Measurements from ENCODE around the gene ADAMTS15.
"Not testable (repeated sequence)": the region's sequence is repeated elsewhere in the genome, so short reads cannot be mapped to it uniquely, and the experiment has no call there.

The ADAMTS15 gene

DNA sequence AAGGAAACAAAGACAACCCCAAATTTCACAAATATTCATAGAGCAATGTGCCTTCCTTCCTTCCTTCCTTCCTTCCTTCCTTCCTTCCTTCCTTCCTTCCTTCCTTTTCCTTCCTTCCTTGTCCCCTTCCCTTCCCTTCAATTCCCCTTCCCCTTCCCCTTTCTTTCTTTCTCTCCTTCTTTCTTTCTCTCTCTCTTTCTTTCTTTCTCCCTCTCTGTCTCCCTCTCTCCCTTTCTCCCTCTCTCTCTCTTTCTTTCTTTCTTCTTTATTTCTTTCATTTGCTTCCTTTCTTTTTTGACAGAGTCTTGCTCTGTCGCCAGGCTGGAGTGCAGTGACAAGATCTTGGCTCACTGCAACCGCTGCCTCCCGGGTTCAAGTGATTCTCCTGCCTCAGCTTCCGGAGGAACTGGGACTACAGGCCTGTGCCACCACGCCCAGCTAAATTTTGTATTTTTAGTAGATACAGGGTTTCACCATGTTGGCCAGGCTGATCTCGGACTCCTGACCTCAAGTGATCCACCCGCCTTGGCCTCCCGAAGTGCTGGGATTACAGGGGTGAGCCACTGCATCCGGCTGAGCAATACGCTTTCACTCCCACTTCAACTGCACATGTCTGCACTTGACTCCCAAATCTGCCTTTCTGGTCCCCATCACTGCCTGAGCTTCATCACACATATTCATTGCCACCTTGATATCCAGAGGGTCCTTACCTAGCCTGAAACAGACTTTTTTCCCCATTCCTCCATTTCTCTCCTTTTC, 9.9 kb upstream of the ADAMTS15 start:
- not testable (repeated sequence) for DNase-seq

DNA sequence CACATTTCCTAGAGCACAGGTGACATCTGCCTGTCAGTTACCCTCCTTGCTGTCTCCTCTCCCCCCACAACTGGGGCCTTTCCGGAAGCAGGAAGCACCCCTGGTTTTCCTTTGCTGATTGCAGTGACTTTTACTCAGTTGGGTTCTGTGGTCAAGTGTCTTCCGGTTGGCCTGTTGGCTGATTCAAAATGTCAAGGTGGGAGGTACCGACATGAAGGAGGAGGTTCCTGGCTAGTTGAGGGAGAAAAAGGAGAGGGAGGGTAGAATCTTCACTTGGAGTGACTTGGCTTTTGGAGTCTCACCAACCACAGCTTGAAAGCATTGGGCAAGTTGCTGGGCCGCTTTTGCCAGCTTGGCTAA, 9.3 kb upstream of the ADAMTS15 start:
- no peak for DNase-seq

GRCh38 chr11:130439876-130440275, 8.6 kb upstream of the ADAMTS15 start:
- no peak for DNase-seq

DNA sequence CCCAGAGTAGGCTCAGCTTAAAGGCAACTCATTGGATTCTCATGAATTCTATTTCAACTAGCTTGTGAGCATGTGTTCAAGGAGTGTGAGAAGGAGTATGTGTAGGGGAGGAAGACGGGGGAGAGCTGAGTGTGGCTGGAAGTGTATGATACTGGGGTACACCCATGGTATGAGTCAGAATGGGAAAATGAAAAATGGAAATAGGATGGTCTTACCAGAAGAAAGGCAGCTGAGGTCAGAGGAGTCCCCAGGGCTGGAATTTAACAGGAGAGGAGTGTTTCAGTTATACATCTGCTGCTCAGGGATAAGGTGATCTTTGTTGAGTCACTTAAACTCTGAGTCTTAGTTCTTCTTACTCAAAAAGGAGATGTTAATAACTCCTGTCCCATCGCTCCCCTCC, 6.7 kb upstream of the ADAMTS15 start:
- no peak for DNase-seq

GRCh38 chr11:130442737-130443136, 5.7 kb upstream of the ADAMTS15 start:
- no peak for DNase-seq

- no peak for DNase-seq
These were observed 2.7 kb upstream of the ADAMTS15 start for GRCh38 chr11:130445788-130446187.

- DNase-seq = no peak
These were observed 418 bp upstream of the ADAMTS15 start for GRCh38 chr11:130448039-130448415.

- DNase-seq = no peak
These were observed 1.0 kb downstream of the ADAMTS15 start for GRCh38 chr11:130449310-130449990.

DNA sequence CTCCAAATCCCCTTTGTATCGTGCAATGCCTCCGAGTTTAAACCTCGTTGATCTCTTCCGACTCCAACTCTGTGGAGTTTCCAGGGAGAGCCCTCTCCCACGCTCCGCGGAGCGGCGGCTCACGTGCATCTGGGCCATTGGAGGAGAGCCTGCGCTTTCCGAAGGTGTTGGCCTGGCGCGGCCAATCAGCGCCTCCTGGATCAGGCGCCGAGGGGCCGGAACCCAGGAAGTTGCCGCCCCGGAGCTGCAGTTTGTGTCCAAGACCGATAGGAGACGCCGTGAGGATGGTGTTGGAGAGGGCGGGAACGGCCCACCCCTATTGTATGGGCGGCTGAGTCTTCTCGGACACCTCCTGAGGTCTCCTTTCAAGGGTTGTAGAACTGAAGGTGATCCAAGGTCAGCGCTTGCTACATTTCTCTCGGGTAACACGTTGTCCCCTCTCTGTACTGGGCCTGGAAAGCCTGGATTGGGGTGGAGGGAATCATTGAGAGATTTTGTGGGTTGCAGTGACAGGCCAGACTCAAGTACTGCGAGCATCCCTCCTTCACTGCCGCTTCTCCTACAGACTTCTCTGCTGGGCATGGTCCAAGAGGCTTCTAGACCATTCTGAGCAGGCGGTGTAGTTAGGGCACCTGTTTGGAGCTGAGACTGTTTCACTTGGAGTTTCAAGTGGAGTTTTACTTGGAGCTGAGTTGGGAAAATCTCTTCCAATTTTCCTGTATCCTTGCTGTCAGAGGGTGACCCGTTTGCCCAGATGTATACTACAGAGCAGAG, 1.7 kb downstream of the ADAMTS15 start:
- no peak for DNase-seq

GRCh38 chr11:130451231-130452019, 3.0 kb downstream of the ADAMTS15 start:
- no peak for DNase-seq

GRCh38 chr11:130452176-130452575, 3.7 kb downstream of the ADAMTS15 start:
- DNase-seq = no peak

DNA sequence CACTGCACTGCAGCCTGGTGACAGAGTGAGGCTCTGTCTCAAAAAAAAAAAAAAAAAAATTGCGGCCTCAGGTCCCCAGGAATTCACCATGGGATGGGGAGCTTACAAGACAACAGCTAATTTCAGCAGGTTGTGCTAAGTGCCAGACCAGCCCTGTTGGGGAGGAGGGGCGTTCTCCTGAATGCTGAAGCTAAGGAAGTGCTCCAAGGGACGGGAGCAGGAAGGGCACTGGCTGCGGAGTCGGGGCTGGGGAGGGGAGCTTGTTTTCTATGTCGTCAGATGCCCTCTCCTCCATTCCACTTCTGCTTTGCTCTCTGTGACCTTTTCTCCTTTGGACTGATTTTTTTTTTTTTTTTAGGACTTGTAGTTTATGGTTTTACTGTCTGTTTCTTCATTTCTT, 4.5 kb downstream of the ADAMTS15 start:
- DNase-seq = no peak

GRCh38 chr11:130454491-130455252, 6.2 kb downstream of the ADAMTS15 start:
- no peak for DNase-seq

DNA sequence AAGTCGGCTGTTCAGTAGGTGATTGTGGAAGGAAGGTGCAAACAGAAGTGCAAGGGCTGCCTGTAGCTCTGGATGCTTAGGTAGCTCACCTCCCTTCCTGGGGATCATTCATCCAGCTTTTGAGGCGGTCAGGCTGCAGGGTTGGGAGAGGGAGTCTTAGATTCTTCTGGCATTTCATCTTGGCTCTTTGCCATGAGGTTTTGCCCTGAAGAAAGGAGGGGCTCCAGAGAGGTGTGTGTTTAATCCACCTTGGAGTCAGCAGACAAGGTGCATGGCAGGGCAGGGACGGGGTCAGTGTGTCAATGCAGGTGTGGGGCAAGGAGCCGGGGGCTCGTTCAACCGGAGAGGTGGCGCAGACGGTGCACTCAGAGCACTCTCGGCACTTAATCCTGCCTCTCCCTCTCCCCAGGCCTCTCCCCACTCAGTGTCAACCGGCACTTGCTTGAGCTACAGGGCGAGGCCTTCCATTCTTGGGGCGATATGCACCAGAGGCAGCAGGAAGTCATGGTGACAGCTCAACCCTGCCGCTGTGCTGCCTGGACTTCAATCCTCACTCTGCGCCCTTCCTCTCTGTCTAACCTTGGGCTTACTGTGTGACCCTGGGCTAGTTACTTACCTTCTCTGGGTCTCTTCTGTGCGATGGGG, 7.2 kb downstream of the ADAMTS15 start:
- DNase-seq = no peak

GRCh38 chr11:130456286-130456685, 7.8 kb downstream of the ADAMTS15 start:
- no peak for DNase-seq

GRCh38 chr11:130457623-130458409, 9.4 kb downstream of the ADAMTS15 start:
- DNase-seq = no peak

DNA sequence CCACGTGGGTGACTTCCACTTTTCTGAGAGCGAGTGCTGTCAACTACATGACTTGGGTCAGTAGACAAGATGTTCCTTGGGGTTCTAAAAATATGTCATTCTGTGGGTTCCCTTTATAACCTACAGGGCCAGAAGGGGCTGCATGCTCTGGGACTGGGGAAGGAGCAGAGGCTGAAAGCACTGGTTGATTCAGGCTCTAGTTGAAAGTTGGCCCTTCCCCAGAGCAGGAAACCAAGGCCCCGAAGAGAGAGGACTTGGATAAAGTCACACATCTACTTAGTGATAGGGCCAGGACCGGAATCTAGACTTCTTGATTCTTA, 9.9 kb downstream of the ADAMTS15 start:
- DNase-seq = no peak

DNA sequence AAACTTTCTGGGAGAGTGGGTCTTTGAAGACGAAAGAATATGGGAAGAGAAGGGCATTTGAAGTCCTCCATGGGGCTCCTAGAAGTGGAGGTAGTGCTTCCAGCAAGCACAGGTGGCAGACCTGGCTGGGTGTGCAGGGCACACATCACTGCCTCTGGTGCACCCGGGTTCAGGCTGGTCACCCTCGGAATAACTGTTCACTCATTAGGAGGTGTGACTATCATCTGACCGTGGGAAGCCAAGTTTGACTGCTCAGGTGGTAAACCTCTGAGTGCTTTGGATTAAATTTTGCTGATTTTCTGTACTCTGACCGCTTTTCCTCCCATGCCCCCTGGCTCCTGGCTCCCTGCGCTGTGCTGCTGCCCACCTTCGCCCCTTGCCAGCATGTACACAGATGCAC, 11.1 kb downstream of the ADAMTS15 start:
- DNase-seq = no peak

DNA sequence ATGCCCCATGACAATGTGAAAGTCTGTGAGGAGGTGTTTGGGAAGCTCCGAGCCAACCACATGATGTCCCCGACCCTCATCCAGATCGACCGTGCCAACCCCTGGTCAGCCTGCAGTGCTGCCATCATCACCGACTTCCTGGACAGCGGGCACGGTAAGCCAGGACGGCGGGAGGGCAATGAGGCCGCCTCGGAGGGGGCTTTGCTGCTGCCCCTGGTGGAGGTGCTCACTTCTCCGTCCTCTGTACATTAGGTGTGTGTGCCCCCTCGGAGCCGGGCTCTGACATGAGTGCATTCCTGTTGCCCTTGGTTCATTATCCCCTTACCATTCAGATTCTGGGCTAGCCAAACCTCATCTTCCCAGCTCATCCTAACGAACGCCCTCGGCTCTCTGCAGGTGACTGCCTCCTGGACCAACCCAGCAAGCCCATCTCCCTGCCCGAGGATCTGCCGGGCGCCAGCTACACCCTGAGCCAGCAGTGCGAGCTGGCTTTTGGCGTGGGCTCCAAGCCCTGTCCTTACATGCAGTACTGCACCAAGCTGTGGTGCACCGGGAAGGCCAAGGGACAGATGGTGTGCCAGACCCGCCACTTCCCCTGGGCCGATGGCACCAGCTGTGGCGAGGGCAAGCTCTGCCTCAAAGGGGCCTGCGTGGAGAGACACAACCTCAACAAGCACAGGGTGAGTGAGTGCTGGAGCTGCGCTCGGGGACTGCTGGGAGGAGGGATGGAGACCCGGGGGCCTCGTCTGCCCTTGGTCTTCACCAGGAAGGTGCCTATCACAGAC, 13.8 kb downstream of the ADAMTS15 start:
- no peak for DNase-seq

GRCh38 chr11:130462931-130463330, 14.5 kb downstream of the ADAMTS15 start:
- DNase-seq = no peak
